ENCODE data around the gene ZNF407. TPM values are rescaled to one million over a fixed set of nuclear protein-coding genes. Genes with fewer than 3 reads are reported as not detected.

ZNF407 gene
- total RNA-seq, 2 donors from 2014 or later, result 11.7 to 22.2 TPM

DNA sequence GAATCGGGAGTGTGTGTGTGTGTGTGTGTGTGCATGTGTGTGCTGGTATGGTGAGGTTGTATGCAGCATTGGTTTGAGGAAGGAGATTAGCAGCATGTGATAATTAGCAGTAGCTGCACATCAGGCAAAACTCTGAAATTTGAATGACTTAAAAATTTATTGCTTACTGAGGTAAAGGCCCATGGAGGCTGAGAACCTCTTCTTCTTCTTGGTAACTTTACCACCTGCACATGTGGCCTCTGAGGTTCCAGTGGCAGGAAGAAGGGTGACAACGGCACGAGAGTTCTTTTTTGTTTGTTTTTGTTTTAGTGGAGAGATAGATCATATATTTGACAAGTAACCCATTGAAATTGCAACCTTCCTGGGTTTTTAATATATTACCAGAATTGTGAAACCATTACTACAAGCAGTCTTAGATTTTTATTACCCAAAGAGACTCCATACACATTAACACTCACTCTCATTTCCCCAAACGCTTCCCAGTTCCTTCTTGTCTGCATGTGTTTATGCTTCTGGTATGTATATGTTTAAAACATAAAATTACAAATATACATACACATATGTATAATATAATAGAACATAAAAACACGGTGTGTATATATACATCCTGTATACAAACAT, 319.2 kb downstream of the ZNF407 start:
- Histone ChIP-seq H3K27ac (no peak overlapping the region), H3K9me3 (no peaks in the 10 kb centered on the region), H3K4me1 (replicated peaks) (no peaks in the 10 kb centered on the region), H3K36me3 (no peaks in the 10 kb centered on the region), H3K4me3 (no peak overlapping the region), H3K27me3 (replicated peaks; ENCODE audit: insufficient read depth) (no peaks in the 10 kb centered on the region)
- intact Hi-C loops (cut with DNase I), result no loop called here
- TF ChIP-seq CTCF (IDR thresholded peaks at IDR 0.05) (no peak), POLR2AphosphoS5 (IDR thresholded peaks at IDR 0.05) (no peak), POLR2A (IDR thresholded peaks at IDR 0.05) (no peak)
- no peak for DNase-seq (ENCODE audit: low spot score)
- 64% methylated on average over 5 of the region's 5 CpGs for WGBS

DNA sequence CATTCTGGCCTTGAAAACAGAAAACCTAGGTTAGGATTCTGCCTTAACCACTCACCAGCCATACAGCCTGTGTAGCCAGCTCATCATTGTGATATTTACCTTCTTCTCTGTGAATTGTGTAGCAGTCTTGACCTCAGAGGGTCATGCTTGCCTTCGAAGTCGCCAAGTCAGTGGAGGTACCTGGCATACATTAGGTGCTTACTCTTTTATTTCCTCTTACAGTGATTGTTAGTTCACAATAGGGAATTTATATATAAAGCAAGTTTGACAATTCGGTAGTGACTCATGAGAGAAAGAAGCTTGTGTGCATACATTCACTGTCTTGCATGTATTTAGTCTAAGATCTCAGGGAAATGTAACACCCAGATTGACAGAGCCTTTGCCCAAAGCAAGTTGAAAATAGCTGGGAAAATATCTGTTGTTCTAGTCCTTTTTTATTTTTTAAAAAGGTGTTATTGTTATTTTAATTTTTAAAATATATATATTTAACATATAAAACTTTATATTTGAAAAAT, 320.7 kb downstream of the ZNF407 start:
- 88% methylated on average over 3 of the region's 3 CpGs for WGBS

GRCh38 chr18:74921057-74921820, 323.6 kb downstream of the ZNF407 start:
- 86% methylated on average over 13 of the region's 13 CpGs for WGBS
- intact Hi-C loops (cut with DNase I), result no loop called here

More for the DNA sequence above, 320.7 kb downstream of the ZNF407 start:
- intact Hi-C loops (cut with DNase I), result no loop called here
- Histone ChIP-seq H3K4me1 (replicated peaks) (no peaks in the 10 kb centered on the region), H3K27me3 (replicated peaks; ENCODE audit: insufficient read depth) (no peaks in the 10 kb centered on the region), H3K36me3 (no peaks in the 10 kb centered on the region), H3K4me3 (no peak overlapping the region), H3K9me3 (no peaks in the 10 kb centered on the region), H3K27ac (no peak overlapping the region)
- DNase-seq (ENCODE audit: low spot score), result no peak
- TF ChIP-seq POLR2AphosphoS5 (IDR thresholded peaks at IDR 0.05), result no peak
- TF ChIP-seq CTCF (IDR thresholded peaks at IDR 0.05), result no peak
- no peak for TF ChIP-seq POLR2A (IDR thresholded peaks at IDR 0.05)

GRCh38 chr18:74926051-74926450, 328.4 kb downstream of the ZNF407 start:
- TF ChIP-seq POLR2AphosphoS5 (IDR thresholded peaks at IDR 0.05) (no peak), CTCF (IDR thresholded peaks at IDR 0.05) (no peak), POLR2A (IDR thresholded peaks at IDR 0.05) (no peak)
- H3K36me3 ChIP-seq, result no peaks in the 10 kb centered on the region
- DNase-seq (ENCODE audit: low spot score), result no peak
- no peak overlapping the region for H3K4me3 ChIP-seq
- H3K27ac ChIP-seq, result no peak overlapping the region
- H3K27me3 ChIP-seq (replicated peaks; ENCODE audit: insufficient read depth), result no peaks in the 10 kb centered on the region
- no peaks in the 10 kb centered on the region for H3K4me1 ChIP-seq (replicated peaks)
- no peaks in the 10 kb centered on the region for H3K9me3 ChIP-seq
- intact Hi-C loops (cut with DNase I), result no loop called here
- 99% methylated on average over 2 of the region's 2 CpGs for WGBS

More at GRCh38 chr18:74921057-74921820, 323.6 kb downstream of the ZNF407 start:
- no peak overlapping the region for H3K27ac ChIP-seq
- no peak overlapping the region for H3K4me3 ChIP-seq
- no peaks in the 10 kb centered on the region for H3K4me1 ChIP-seq (replicated peaks)
- no peak for DNase-seq (ENCODE audit: low spot score)
- no peaks in the 10 kb centered on the region for H3K27me3 ChIP-seq (replicated peaks; ENCODE audit: insufficient read depth)
- H3K9me3 ChIP-seq, result no peaks in the 10 kb centered on the region
- TF ChIP-seq POLR2A (IDR thresholded peaks at IDR 0.05), result no peak
- no peak for TF ChIP-seq CTCF (IDR thresholded peaks at IDR 0.05)
- TF ChIP-seq POLR2AphosphoS5 (IDR thresholded peaks at IDR 0.05), result no peak
- H3K36me3 ChIP-seq, result no peaks in the 10 kb centered on the region
